ENCODE data around the gene GRIN2A. TPM values are rescaled to one million over a fixed set of nuclear protein-coding genes. Genes with fewer than 3 reads are reported as not detected.

The GRIN2A gene
- total and polyA plus RNA-seq, 2 experiments from 2014 or later: 0.42 to 5.5 TPM

DNA sequence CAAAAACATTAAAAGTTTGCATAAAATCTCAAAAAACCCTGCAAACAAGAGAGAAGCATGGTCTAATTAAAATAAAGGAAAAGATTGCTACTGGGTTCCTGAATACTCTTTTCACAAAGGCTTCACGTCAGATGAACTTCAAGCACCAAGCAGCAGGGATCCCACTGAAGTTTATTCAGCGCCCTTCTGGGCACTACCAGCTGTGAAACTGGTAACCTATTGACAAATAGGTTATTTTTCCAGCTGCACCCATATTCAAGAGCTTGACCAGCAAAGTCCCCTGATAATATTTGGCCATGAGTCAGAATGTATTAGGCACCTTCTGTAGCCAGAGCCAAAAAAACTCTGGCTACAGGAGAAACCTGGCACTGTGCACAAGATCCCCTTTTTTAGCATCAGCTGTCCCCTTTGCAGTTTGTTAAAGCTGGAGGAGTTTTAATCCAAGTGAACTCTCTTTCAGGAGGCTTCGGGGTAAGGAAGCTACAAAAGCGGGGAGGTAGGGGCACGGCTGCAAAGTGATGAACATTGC, 60.3 kb downstream of the GRIN2A start:
- no peak for DNase-seq (ENCODE audit: low read depth in 1 of 2, low spot score in 1 of 2)
- H3K4me3 ChIP-seq: no peak overlapping the region
- no peaks in the 10 kb centered on the region for H3K27me3 ChIP-seq
- TF ChIP-seq, protein P1, sequence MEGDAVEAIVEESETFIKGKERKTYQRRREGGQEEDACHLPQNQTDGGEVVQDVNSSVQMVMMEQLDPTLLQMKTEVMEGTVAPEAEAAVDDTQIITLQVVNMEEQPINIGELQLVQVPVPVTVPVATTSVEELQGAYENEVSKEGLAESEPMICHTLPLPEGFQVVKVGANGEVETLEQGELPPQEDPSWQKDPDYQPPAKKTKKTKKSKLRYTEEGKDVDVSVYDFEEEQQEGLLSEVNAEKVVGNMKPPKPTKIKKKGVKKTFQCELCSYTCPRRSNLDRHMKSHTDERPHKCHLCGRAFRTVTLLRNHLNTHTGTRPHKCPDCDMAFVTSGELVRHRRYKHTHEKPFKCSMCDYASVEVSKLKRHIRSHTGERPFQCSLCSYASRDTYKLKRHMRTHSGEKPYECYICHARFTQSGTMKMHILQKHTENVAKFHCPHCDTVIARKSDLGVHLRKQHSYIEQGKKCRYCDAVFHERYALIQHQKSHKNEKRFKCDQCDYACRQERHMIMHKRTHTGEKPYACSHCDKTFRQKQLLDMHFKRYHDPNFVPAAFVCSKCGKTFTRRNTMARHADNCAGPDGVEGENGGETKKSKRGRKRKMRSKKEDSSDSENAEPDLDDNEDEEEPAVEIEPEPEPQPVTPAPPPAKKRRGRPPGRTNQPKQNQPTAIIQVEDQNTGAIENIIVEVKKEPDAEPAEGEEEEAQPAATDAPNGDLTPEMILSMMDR (IDR thresholded peaks at IDR 0.05; ENCODE audit: low read depth, low read length): no peak
- no peaks in the 10 kb centered on the region for H3K4me1 ChIP-seq (ENCODE audit: low read depth)
- H3K36me3 ChIP-seq: no peaks in the 10 kb centered on the region
- H3K9me3 ChIP-seq (ENCODE audit: low read depth): no peaks in the 10 kb centered on the region
- H3K27ac ChIP-seq: no peak overlapping the region

DNA sequence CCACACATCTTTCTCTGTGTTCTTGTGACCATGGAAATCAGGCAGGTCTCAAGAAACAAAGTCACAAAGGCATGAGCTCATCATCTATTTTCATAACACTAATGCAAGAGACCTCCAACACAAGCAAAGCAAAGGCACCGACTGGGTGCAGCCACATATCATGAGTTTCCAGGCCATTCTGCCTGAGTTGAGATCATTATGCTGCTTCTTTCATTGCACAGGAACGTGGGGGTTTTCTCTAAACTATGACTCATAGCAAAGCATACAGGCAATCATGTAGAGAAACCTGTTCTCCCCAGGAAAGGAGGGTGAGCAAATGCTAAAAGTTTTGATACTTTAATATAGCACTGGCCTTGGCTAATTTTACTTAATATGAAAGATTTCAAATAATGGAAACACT, 60.7 kb downstream of the GRIN2A start:
- DNase-seq (ENCODE audit: low read depth in 1 of 2, low spot score in 1 of 2): no peak
- Histone ChIP-seq H3K36me3 (no peaks in the 10 kb centered on the region), H3K9me3 (ENCODE audit: low read depth) (no peaks in the 10 kb centered on the region), H3K4me3 (no peak overlapping the region), H3K27me3 (no peaks in the 10 kb centered on the region), H3K27ac (no peak overlapping the region), H3K4me1 (ENCODE audit: low read depth) (no peaks in the 10 kb centered on the region)
- TF ChIP-seq, protein P1 (IDR thresholded peaks at IDR 0.05; ENCODE audit: low read depth, low read length): no peak

DNA sequence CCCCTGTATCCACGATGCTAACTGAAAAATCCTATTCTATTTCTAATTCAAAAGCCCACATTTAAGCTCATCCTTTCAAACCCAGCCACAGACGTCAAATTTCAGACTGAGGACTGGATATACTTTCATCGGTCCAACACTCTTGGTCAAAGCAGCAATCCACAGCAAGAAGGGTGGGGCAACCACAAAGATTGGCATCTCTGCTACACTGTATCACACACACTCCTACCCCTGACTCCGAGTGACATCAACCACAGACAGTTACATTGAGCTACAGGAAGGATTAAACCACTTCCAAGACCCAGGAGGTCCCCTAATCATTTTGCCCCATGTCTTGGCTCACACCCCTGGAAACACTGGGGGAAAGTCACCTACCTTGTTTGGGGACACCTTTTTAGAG, 61.3 kb downstream of the GRIN2A start:
- Histone ChIP-seq H3K9me3 (ENCODE audit: low read depth) (no peaks in the 10 kb centered on the region), H3K27ac (no peak overlapping the region), H3K4me1 (ENCODE audit: low read depth) (no peaks in the 10 kb centered on the region), H3K27me3 (no peaks in the 10 kb centered on the region), H3K36me3 (no peaks in the 10 kb centered on the region), H3K4me3 (no peak overlapping the region)
- DNase-seq (ENCODE audit: low read depth in 1 of 2, low spot score in 1 of 2): no peak
- TF ChIP-seq, protein P1 (IDR thresholded peaks at IDR 0.05; ENCODE audit: low read depth, low read length): no peak

DNA sequence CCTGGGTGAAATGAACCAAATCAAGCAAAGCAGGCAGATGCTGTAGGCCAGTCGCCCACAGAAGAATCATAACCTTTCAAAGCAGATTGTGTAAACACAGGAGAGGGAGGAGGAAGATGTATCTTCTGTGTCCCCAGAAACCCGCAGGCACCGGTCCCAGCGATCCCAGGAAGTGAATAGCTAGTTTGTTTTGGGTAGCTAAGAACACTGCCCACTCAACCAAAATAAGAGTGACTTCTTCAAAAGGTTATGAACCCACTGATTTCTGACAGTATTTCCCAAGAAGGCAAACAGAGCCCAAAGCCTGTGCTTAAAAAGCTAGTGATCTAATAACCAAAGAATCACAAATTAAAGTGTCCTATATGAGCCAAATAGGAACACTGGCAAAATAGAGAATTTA, 67.8 kb downstream of the GRIN2A start:
- Histone ChIP-seq H3K4me1 (ENCODE audit: low read depth) (no peaks in the 10 kb centered on the region), H3K36me3 (no peaks in the 10 kb centered on the region), H3K27me3 (no peaks in the 10 kb centered on the region), H3K27ac (no peak overlapping the region), H3K9me3 (ENCODE audit: low read depth) (no peaks in the 10 kb centered on the region), H3K4me3 (no peak overlapping the region)
- TF ChIP-seq, protein P1 (IDR thresholded peaks at IDR 0.05; ENCODE audit: low read depth, low read length): no peak
- no peak for DNase-seq (ENCODE audit: low read depth in 1 of 2, low spot score in 1 of 2)

DNA sequence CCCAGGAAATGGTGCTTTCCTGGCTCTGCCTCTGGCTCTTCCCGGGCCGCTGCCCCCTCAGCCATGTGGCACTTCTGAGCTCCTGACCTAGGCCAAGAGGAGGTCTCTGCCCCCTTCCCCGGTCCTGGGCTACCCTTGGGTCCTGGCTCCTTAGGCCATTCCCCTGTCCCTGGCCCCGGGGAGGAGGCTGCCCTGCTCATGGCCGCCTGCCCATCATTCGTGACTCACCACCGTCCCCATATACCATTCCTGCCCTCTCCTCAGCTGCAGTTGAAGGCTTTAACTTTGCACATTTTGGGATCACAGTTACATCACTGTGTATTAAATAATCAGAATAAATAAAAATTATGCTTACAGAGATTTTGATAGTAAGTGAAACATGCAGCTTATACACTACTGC, 69.0 kb downstream of the GRIN2A start:
- no peak overlapping the region for H3K4me3 ChIP-seq
- H3K27me3 ChIP-seq: no peaks in the 10 kb centered on the region
- TF ChIP-seq, protein P1 (IDR thresholded peaks at IDR 0.05; ENCODE audit: low read depth, low read length): no peak
- H3K9me3 ChIP-seq (ENCODE audit: low read depth): no peaks in the 10 kb centered on the region
- H3K4me1 ChIP-seq (ENCODE audit: low read depth): no peaks in the 10 kb centered on the region
- H3K27ac ChIP-seq: no peak overlapping the region
- no peaks in the 10 kb centered on the region for H3K36me3 ChIP-seq
- no peak for DNase-seq (ENCODE audit: low read depth in 1 of 2, low spot score in 1 of 2)

DNA sequence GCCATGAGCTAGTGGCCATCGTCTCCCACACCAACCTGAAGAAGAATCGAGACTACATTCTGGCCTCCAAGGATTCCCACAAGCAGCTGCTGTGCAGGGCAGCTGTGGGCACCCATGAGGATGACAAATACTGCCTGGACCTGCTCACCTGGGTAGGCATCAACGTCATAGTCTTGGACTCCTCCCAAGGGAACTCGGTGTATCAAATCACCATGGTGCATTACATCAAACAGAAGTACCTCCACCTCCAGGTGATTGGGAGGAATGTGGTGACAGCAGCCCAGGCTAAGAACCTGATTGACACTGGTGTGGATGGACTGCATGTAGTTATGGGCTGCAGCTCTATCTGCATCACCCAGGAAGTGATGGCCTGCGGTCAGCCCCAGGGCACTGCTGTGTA, 70.2 kb downstream of the GRIN2A start:
- no peaks in the 10 kb centered on the region for H3K9me3 ChIP-seq (ENCODE audit: low read depth)
- no peak overlapping the region for H3K4me3 ChIP-seq
- DNase-seq (ENCODE audit: low read depth in 1 of 2, low spot score in 1 of 2): no peak
- TF ChIP-seq, protein P1 (IDR thresholded peaks at IDR 0.05; ENCODE audit: low read depth, low read length): no peak
- H3K27me3 ChIP-seq: no peaks in the 10 kb centered on the region
- no peak overlapping the region for H3K27ac ChIP-seq
- H3K4me1 ChIP-seq (ENCODE audit: low read depth): no peaks in the 10 kb centered on the region
- H3K36me3 ChIP-seq: no peaks in the 10 kb centered on the region

Measured in cardiac muscle cell (in vitro differentiated cells and primary cell).